NCI-H82 treated with DMSO at 0.1 percent for 48 hours (cell line): ENCODE measurements around the gene FGGY.
"Not testable (repeated sequence)": the region's sequence is repeated elsewhere in the genome, so short reads cannot be mapped to it uniquely, and the experiment has no call there.

Experiments
- DNase-seq: peaks from one replicate; lab custom pipeline; 2025; ENCODE audit not compliant: unreplicated experiment; lab: John Stamatoyannopoulos, UW

Gene FGGY

GRCh38 chr1:59538476-59538875 lies 241.6 kb downstream of the FGGY start:
- DNase-seq: not testable (repeated sequence)

- no peak for DNase-seq
Observed at GRCh38 chr1:59539961-59540681, 243.2 kb downstream of the FGGY start.

- DNase-seq: no peak
Observed at GRCh38 chr1:59541161-59541560, 244.3 kb downstream of the FGGY start.

- DNase-seq: peak; percentile 20
Observed at GRCh38 chr1:59541891-59542290, 245.0 kb downstream of the FGGY start.

GRCh38 chr1:59543211-59543668 lies 246.3 kb downstream of the FGGY start:
- DNase-seq: peak; percentile 80

GRCh38 chr1:59544615-59545293 lies 247.9 kb downstream of the FGGY start:
- DNase-seq: no peak

GRCh38 chr1:59545830-59546229 lies 248.9 kb downstream of the FGGY start:
- DNase-seq: no peak

GRCh38 chr1:59549066-59549837 lies 252.4 kb downstream of the FGGY start:
- DNase-seq: no peak

- DNase-seq: no peak
Observed at GRCh38 chr1:59549903-59550302, 253.0 kb downstream of the FGGY start.

- DNase-seq: no peak
Observed at GRCh38 chr1:59552007-59552406, 255.1 kb downstream of the FGGY start.

- DNase-seq: no peak
Observed at GRCh38 chr1:59553371-59553770, 256.5 kb downstream of the FGGY start.

GRCh38 chr1:59554011-59554663 lies 257.2 kb downstream of the FGGY start:
- DNase-seq: no peak

GRCh38 chr1:59554752-59555151 lies 257.9 kb downstream of the FGGY start:
- no peak for DNase-seq

GRCh38 chr1:59556398-59556797 lies 259.5 kb downstream of the FGGY start:
- DNase-seq: peak; percentile 47

- DNase-seq: no peak
Observed at GRCh38 chr1:59556802-59557548, 260.1 kb downstream of the FGGY start.

GRCh38 chr1:59557549-59557885 lies 260.6 kb downstream of the FGGY start:
- DNase-seq: no peak

GRCh38 chr1:59558580-59558979 lies 261.7 kb downstream of the FGGY start:
- not testable (repeated sequence) for DNase-seq

- no peak for DNase-seq
Observed at GRCh38 chr1:59560807-59561450, 264.0 kb downstream of the FGGY start.

GRCh38 chr1:59561796-59562195 lies 264.9 kb downstream of the FGGY start:
- no peak for DNase-seq

- no peak for DNase-seq
Observed at GRCh38 chr1:59564192-59564891, 267.4 kb downstream of the FGGY start.
